Measurements from ENCODE around the gene RTN4R.
"Not testable (repeated sequence)": the region's sequence is repeated elsewhere in the genome, so short reads cannot be mapped to it uniquely, and the experiment has no call there.

GRCh38 chr22:20278726-20279490 lies 10.8 kb upstream of the RTN4R start:
- TF ChIP-seq EZH2 (IDR thresholded peaks at IDR 0.05; ENCODE audit: borderline replicate concordance, insufficient read depth, low read depth, low read length, poor library complexity, severe bottlenecking); CTCF (IDR thresholded peaks at IDR 0.05): not testable (repeated sequence)
